GM06990 (cell line): ENCODE data around the gene ZNF653.

Source experiments
- DNase-seq: peaks from one replicate; pipeline ENCODE4 v3.0.0-alpha.2; 2011; ENCODE audit not compliant: insufficient read length; ENCODE audit errors: extremely low read depth
- H3K27me3 ChIP-seq: replicated peaks from 2 replicates; pipeline ENCODE4 v1.6.0; 2011; ENCODE audit warnings: low read length; ENCODE audit not compliant: control insufficient read depth, insufficient read depth
- H3K36me3 ChIP-seq: 2 replicates; pipeline ENCODE4 v1.5.1; 2011; ENCODE audit warnings: low read length; ENCODE audit not compliant: control insufficient read depth, insufficient read depth
- H3K4me3 ChIP-seq: replicated peaks from 2 replicates; pipeline ENCODE4 v1.5.1; 2011; ENCODE audit warnings: low read depth, mild to moderate bottlenecking, control low read depth, low read length
- TF ChIP-seq, protein P1 (sequence below): IDR thresholded peaks from 2 replicates; pipeline ENCODE4 v1.5.1; 2011; ENCODE audit warnings: low read length, control low read depth, mild to moderate bottlenecking, inconsistent platforms; ENCODE audit not compliant: insufficient read depth, poor library complexity, severe bottlenecking

The ZNF653 gene

DNA sequence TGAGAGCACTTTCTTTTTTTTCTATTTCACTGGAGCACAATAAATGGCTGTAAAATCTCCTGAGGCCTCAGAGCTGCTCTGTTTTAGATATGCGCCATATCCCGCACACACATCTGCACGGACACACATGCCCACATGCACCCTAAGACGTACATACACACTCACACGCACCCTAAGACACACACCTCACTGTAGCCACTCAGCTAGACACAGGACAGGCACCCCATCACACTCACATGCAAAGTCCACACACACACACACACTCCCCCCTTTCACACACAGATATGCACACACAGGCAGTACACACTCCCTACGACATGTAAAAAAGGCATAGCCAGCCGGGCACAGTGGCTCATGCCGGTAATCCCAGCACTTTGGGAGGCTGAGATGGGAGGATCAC is 44.6 kb upstream of the ZNF653 start:
- Histone ChIP-seq H3K4me3 (no peak overlapping the region), H3K27me3 (no peaks in the 10 kb centered on the region), H3K36me3 (peaks cover 13% of the 10 kb centered on the region)
- no peak for DNase-seq
- TF ChIP-seq, protein P1, sequence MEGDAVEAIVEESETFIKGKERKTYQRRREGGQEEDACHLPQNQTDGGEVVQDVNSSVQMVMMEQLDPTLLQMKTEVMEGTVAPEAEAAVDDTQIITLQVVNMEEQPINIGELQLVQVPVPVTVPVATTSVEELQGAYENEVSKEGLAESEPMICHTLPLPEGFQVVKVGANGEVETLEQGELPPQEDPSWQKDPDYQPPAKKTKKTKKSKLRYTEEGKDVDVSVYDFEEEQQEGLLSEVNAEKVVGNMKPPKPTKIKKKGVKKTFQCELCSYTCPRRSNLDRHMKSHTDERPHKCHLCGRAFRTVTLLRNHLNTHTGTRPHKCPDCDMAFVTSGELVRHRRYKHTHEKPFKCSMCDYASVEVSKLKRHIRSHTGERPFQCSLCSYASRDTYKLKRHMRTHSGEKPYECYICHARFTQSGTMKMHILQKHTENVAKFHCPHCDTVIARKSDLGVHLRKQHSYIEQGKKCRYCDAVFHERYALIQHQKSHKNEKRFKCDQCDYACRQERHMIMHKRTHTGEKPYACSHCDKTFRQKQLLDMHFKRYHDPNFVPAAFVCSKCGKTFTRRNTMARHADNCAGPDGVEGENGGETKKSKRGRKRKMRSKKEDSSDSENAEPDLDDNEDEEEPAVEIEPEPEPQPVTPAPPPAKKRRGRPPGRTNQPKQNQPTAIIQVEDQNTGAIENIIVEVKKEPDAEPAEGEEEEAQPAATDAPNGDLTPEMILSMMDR, result no peak

DNA sequence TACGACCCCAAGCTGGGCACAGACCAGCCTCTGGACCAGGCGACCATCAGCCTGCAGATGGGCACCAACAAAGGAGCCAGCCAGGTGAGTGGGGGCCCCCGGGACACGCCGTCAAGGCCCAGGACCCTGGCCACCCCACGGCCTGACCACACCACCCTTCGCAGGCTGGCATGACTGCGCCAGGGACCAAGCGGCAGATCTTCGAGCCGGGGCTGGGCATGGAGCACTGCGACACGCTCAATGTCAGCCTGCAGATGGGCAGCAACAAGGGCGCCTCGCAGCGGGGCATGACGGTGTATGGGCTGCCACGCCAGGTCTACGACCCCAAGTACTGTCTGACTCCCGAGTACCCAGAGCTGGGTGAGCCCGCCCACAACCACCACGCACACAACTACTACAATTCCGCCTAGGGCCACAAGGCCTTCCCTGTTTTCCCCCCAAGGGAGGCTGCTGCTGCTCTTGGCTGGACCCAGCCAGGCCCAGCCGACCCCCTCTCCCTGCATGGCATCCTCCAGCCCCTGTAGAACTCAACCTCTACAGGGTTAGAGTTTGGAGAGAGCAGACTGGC is 43.8 kb upstream of the ZNF653 start:
- DNase-seq, result no peak
- no peaks in the 10 kb centered on the region for H3K27me3 ChIP-seq
- TF ChIP-seq, protein P1, result no peak
- H3K4me3 ChIP-seq, result no peak overlapping the region
- peaks cover 13% of the 10 kb centered on the region for H3K36me3 ChIP-seq

DNA sequence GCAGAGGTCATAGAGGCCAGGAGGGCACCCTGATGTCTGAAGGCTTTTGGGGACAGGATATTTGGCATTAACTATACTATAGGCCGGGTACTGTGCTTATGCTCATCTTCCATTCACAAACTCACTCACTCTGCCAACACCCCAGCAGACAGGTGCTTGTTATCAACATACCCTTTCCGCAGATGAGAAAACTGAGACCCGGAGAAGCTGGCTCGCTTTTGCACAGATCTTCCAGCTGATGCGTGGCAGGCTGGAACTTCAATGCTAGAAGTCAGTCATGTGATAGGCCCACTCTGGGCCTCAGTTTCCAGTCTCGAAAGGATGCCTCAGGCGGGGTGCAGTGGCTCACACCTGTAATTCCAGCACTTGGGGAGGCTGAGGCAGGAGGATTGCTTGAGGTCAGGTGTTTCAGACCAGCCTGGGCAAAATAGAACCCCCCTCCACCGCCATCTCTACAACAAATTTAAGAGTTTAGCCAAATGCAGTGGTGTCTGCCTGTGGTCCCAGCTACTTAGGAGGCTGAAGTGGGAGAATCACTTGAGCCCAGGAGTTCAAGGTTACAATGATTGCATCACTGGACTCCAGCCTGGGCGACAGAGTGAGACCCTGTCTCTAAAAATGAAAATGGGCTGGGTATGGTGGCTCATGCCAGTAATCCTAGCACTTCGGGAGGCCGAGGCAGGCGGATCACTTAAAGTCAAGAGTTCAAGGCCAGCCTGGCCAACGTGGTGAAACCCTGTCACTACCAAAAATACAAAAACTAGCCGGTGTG is 42.5 kb upstream of the ZNF653 start:
- TF ChIP-seq, protein P1, result no peak
- no peak for DNase-seq
- Histone ChIP-seq H3K27me3 (no peaks in the 10 kb centered on the region), H3K36me3 (peaks cover 8% of the 10 kb centered on the region), H3K4me3 (no peak overlapping the region)

DNA sequence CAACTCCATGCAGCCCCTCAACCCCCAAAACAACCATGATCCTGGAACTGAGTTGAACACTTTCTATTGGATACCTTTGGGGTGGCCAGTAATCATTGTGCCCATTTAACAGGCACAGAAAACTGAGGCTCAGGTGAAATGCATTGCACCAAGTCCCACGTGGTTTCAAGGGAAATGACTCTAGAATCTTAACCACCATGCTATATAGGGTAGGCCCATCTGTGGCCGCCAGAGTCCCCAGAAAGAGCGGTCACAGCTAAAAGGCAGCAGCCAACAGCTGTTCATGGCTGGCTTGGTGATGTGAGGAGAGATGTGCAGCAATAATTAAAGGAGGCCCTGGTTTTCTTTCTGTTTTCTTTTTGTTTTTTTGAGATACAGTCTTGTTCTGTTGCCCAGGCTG is 35.6 kb upstream of the ZNF653 start:
- TF ChIP-seq, protein P1, result no peak
- H3K27me3 ChIP-seq, result no peaks in the 10 kb centered on the region
- DNase-seq, result no peak
- H3K36me3 ChIP-seq, result no peaks in the 10 kb centered on the region
- no peak overlapping the region for H3K4me3 ChIP-seq

DNA sequence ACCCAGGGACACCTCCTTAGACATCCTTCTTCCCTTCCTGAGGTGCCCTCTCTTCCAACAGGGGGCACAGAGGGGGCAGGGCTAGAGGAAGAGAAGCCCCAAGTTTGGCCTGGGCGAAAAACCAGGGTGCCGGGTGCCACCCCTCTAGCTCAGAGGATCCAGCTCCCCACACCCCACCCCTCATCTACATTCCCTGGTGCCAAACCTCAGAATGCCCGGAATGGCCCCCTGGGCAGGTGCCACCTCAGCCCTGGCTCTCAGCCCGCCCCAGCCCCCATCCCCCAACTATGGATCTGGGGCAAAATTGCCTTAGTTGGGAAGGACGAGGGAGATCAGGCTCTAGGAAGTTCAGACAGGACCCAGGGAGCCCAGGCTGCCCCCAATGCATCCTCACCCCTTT is 35.0 kb upstream of the ZNF653 start:
- Histone ChIP-seq H3K27me3 (no peaks in the 10 kb centered on the region), H3K4me3 (no peak overlapping the region), H3K36me3 (no peaks in the 10 kb centered on the region)
- TF ChIP-seq, protein P1, result no peak
- DNase-seq, result no peak
